Measurements from ENCODE around the gene MARCHF6.
A peak's percentile ranks its signal among the peaks of the same experiment; 100 is the strongest.
"Not testable (repeated sequence)": the region's sequence is repeated elsewhere in the genome, so short reads cannot be mapped to it uniquely, and the experiment has no call there.

MARCHF6 gene

GRCh38 chr5:10351199-10351905, 2.1 kb upstream of the MARCHF6 start:
- no peak for DNase-seq

GRCh38 chr5:10351919-10352318, 1.6 kb upstream of the MARCHF6 start:
- DNase-seq, result no peak

- DNase-seq, result no peak
Measured at GRCh38 chr5:10352430-10353240, 860 bp upstream of the MARCHF6 start.

- DNase-seq, result peak in 3 of 4 experiments; percentile 10 to 44 (median 20)
Measured at GRCh38 chr5:10354048-10354872, 765 bp downstream of the MARCHF6 start.

GRCh38 chr5:10355071-10355889, 1.8 kb downstream of the MARCHF6 start:
- no peak for DNase-seq

GRCh38 chr5:10358999-10359398, 5.5 kb downstream of the MARCHF6 start:
- DNase-seq, result no peak

- DNase-seq, result no peak
Measured at GRCh38 chr5:10360686-10361085, 7.2 kb downstream of the MARCHF6 start.

GRCh38 chr5:10363519-10364185, 10.2 kb downstream of the MARCHF6 start:
- DNase-seq, result no peak

GRCh38 chr5:10364186-10364689, 10.7 kb downstream of the MARCHF6 start:
- no peak for DNase-seq

- DNase-seq, result no peak
Measured at GRCh38 chr5:10365782-10366181, 12.3 kb downstream of the MARCHF6 start.

GRCh38 chr5:10366310-10367272, 13.1 kb downstream of the MARCHF6 start:
- no peak for DNase-seq

GRCh38 chr5:10367579-10367978, 14.1 kb downstream of the MARCHF6 start:
- DNase-seq, result no peak

- DNase-seq, result no peak
Measured at GRCh38 chr5:10370931-10371330, 17.4 kb downstream of the MARCHF6 start.

GRCh38 chr5:10371369-10371768, 17.9 kb downstream of the MARCHF6 start:
- not testable (repeated sequence) for DNase-seq

- DNase-seq, result no peak
Measured at GRCh38 chr5:10372726-10373709, 19.5 kb downstream of the MARCHF6 start.

GRCh38 chr5:10374046-10375022, 20.8 kb downstream of the MARCHF6 start:
- DNase-seq, result no peak

- not testable (repeated sequence) for DNase-seq
Measured at GRCh38 chr5:10375146-10375545, 21.7 kb downstream of the MARCHF6 start.

GRCh38 chr5:10376544-10376943, 23.0 kb downstream of the MARCHF6 start:
- DNase-seq, result no peak

Data from activated naive CD4-positive, alpha-beta T cell (primary cell).